GM19025 (cell line): ENCODE data around the gene TIMM23B.
"Not testable (repeated sequence)": the region's sequence is repeated elsewhere in the genome, so short reads cannot be mapped to it uniquely, and the experiment has no call there.

Source experiments
- ATAC-seq: cut with Tn5 transposase; IDR thresholded peaks from one replicate; pipeline ENCODE4 v1.9.1; 2021; ENCODE audit warnings: mild to moderate bottlenecking, low read depth, moderate library complexity; ENCODE audit not compliant: unreplicated experiment

TIMM23B gene

GRCh38 chr10:49941447-49942338 is at the start of gene TIMM23B, which contains the start of gene PARG:
TIMM23B (plus strand) TSS chr10:49942053; CDS start chr10:49942195, 142 bp downstream.
PARG (minus strand) TSS chr10:49942027; CDS start chr10:49941725, 302 bp downstream.
- ATAC-seq, result peak; percentile 61

GRCh38 chr10:49899999-49900398 is 41.9 kb upstream of the TIMM23B start:
- ATAC-seq, result not testable (repeated sequence)

GRCh38 chr10:49900406-49900805 is 41.4 kb upstream of the TIMM23B start:
- not testable (repeated sequence) for ATAC-seq

GRCh38 chr10:49903829-49904228 is 38.0 kb upstream of the TIMM23B start:
- not testable (repeated sequence) for ATAC-seq

- not testable (repeated sequence) for ATAC-seq
These were observed 33.4 kb upstream of the TIMM23B start for GRCh38 chr10:49908290-49909080.

- ATAC-seq, result not testable (repeated sequence)
These were observed 31.6 kb upstream of the TIMM23B start for GRCh38 chr10:49910295-49910694.

- ATAC-seq, result not testable (repeated sequence)
These were observed 25.4 kb upstream of the TIMM23B start for GRCh38 chr10:49916451-49916850.

GRCh38 chr10:49917927-49918326 is 23.9 kb upstream of the TIMM23B start:
- not testable (repeated sequence) for ATAC-seq

- ATAC-seq, result not testable (repeated sequence)
These were observed 19.8 kb upstream of the TIMM23B start for GRCh38 chr10:49922041-49922440.

GRCh38 chr10:49923572-49923971 is 18.3 kb upstream of the TIMM23B start:
- ATAC-seq, result not testable (repeated sequence)

- not testable (repeated sequence) for ATAC-seq
These were observed 10.6 kb upstream of the TIMM23B start for GRCh38 chr10:49931276-49931675.

- ATAC-seq, result not testable (repeated sequence)
These were observed 9.7 kb upstream of the TIMM23B start for GRCh38 chr10:49931959-49932728.

- ATAC-seq, result peak; percentile 14
These were observed 469 bp downstream of the TIMM23B start for GRCh38 chr10:49942339-49942705.

GRCh38 chr10:49943607-49944006 is 1.8 kb downstream of the TIMM23B start:
- ATAC-seq, result not testable (repeated sequence)

- peak; percentile 77 for ATAC-seq
These were observed 6.3 kb downstream of the TIMM23B start for GRCh38 chr10:49948142-49948541.

- not testable (repeated sequence) for ATAC-seq
These were observed 6.9 kb downstream of the TIMM23B start for GRCh38 chr10:49948737-49949136.

- not testable (repeated sequence) for ATAC-seq
These were observed 10.2 kb downstream of the TIMM23B start for GRCh38 chr10:49952006-49952405.

GRCh38 chr10:49953122-49953521 is 11.3 kb downstream of the TIMM23B start:
- ATAC-seq, result not testable (repeated sequence)

GRCh38 chr10:49970331-49970857 is 28.5 kb downstream of the TIMM23B start:
- ATAC-seq, result not testable (repeated sequence)

GRCh38 chr10:49971466-49971865 is 29.6 kb downstream of the TIMM23B start:
- not testable (repeated sequence) for ATAC-seq
